Heart left ventricle (tissue), 13 donors: Measurements from ENCODE around the gene LHX8.

Experiments used
- POLR2A ChIP-seq, 2 donors: fragments of 450-650 bp; IDR thresholded peaks; one replicate each; pipeline ENCODE4 v1.6.1; 2017; ENCODE audit warnings: antibody characterized with exemption in 2 of 2, mild to moderate bottlenecking in 2 of 2, moderate library complexity in 2 of 2
- TF ChIP-seq, protein P1 (sequence below), 12 donors: fragments of 200-600 bp; sonication (generic) in 4 of 12; IDR thresholded peaks; one replicate each; pipeline versions ENCODE4 v1.5.0 to v1.8.0; 2018 to 2022; ENCODE audit warnings: antibody characterized with exemption in 12 of 12, mild to moderate bottlenecking in 5 of 12
- donor health status: ischemic (EF 13 %, LVEDD 7.1; RV severe dilation, severe dysfunction).
- donor health status: DM: no; HTN: yes; CAD: no.
- donor health status: DM: no; HTN: no; CAD: no.
- donor health status: ischemic (EF 25% LVEDD 6.9; RV normal size, moderate dysfunction).
- donor health status: ischemic (EF 25% LVEDD 5.7; RV mildly dilated, moderate dysfunction).
- donor health status: ischemic (EF 35%, LVEDD 5.7; RV mildly dilated, moderate dysfunction).
- donor health status: nonischemic (EF 11% LVEDD 7.7; RV severe dilation, severe dysfunction).
- donor health status: DM: yes; HTN: yes; CAD: no.
- donor health status: PGD.
- donor health status: ischemic (EF 29% LVEDD 5.4; RV normal size, mild dysfunction).
- donor health status: nonischemic (EF 23%, LVEDD 6.1; RV moderate dilation, normal function).

DNA sequence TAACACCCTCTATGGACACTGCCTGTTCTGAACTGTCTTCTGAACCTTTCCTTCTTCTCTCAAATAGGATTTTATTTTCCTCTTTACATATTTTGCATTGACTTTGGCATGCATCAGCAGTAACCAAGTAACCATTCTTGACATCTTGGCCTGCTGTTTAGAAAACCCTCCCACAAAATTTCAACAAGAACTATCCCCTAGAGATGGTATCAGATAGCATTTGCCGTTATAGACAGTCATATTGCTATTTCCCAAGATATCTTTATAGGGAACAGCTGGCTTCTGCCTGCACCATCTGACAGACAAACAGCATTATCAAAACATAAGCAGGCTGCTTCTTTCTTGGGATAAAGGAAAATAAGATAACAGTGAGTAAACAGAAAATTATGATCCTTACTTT, 54.7 kb downstream of the LHX8 start:
- TF ChIP-seq, protein P1, sequence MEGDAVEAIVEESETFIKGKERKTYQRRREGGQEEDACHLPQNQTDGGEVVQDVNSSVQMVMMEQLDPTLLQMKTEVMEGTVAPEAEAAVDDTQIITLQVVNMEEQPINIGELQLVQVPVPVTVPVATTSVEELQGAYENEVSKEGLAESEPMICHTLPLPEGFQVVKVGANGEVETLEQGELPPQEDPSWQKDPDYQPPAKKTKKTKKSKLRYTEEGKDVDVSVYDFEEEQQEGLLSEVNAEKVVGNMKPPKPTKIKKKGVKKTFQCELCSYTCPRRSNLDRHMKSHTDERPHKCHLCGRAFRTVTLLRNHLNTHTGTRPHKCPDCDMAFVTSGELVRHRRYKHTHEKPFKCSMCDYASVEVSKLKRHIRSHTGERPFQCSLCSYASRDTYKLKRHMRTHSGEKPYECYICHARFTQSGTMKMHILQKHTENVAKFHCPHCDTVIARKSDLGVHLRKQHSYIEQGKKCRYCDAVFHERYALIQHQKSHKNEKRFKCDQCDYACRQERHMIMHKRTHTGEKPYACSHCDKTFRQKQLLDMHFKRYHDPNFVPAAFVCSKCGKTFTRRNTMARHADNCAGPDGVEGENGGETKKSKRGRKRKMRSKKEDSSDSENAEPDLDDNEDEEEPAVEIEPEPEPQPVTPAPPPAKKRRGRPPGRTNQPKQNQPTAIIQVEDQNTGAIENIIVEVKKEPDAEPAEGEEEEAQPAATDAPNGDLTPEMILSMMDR (IDR thresholded peaks at IDR 0.05), result no peak
- no peak for TF ChIP-seq POLR2A (IDR thresholded peaks at IDR 0.05)
